GM12878 (cell line): ENCODE data around the gene NDE1. TPM values are rescaled to one million over a fixed set of nuclear protein-coding genes. Genes with fewer than 3 reads are reported as not detected.

Experiments
- ATAC-seq: fragments of 200-7000 bp; cut with Tn5 transposase; 3 replicates; pipeline ENCODE4 v1.9.1; 2020; ENCODE audit warnings: mild to moderate bottlenecking, moderate library complexity
- BruUV-seq: library from RNA; stranded (reverse); fragments of 400-500 nt; replicated peaks from 2 replicates; lab custom pipeline; 2021; lab: Mats Ljungman, UMichigan
- CTCF ChIA-PET: fragments of 300-600 bp; sonication (Branson Sonifier 250); formaldehyde crosslinking; extraction: SDS; loops from one replicate; lab custom pipeline; 2021; ENCODE audit warnings: inconsistent platforms; lab: Yijun Ruan, JAX
- POLR2A ChIA-PET: fragments of 350-600 bp; formaldehyde crosslinking; extraction: SDS; loops from one replicate; lab custom pipeline; 2021; ENCODE audit warnings: inconsistent platforms; lab: Charles Lee
- RAD21 ChIA-PET: fragments of 300-600 bp; sonication (Branson Sonifier 250); formaldehyde crosslinking; loops from one replicate; lab custom pipeline; 2023; ENCODE audit warnings: antibody characterized with exemption; ENCODE audit not compliant: unreplicated experiment; lab: Charles Lee
- SMC1A ChIA-PET: fragments of 300-600 bp; sonication (Branson Sonifier 250); formaldehyde crosslinking; loops from one replicate; lab custom pipeline; 2023; ENCODE audit not compliant: unreplicated experiment, uncharacterized antibody; lab: Charles Lee
- DNase-seq: peaks from one replicate; pipeline ENCODE4 v3.0.0-alpha.2; 2011; ENCODE audit warnings: low read depth, low spot score
- FAIRE-seq: peaks from 3 replicates; lab custom pipeline; 2011; peaks lifted over from hg19 to GRCh38; lab: Jason Lieb, UNC
- H2AFZ ChIP-seq: 2 replicates; pipeline ENCODE4 v1.6.0; 2011; ENCODE audit warnings: low read depth, low read length, control low read depth; ENCODE audit not compliant: control insufficient read depth
- H3K27ac ChIP-seq: 2 replicates; pipeline ENCODE4 v1.5.1; 2011; ENCODE audit warnings: control low read depth; ENCODE audit not compliant: control insufficient read depth, insufficient read depth
- H3K27me3 ChIP-seq, 2 experiments: replicated peaks in 1 of 2; 2 replicates each; pipeline versions ENCODE4 v1.6.0 to v1.6.1; 2011; ENCODE audit warnings: low read length in 1 of 2; ENCODE audit not compliant: control insufficient read depth in 2 of 2, insufficient read depth in 2 of 2
- H3K36me3 ChIP-seq, 2 experiments: 2 replicates each; pipeline ENCODE4 v1.5.1; 2011; ENCODE audit warnings: low read length in 1 of 2; ENCODE audit not compliant: control insufficient read depth in 2 of 2, insufficient read depth in 2 of 2
- H3K4me1 ChIP-seq: 2 replicates; pipeline ENCODE4 v1.6.1; 2011; ENCODE audit warnings: mild to moderate bottlenecking, low read length, moderate library complexity, mixed read lengths; ENCODE audit not compliant: control insufficient read depth, insufficient read depth
- H3K4me2 ChIP-seq: 2 replicates; pipeline ENCODE4 v1.6.0; 2011; ENCODE audit warnings: control low read depth; ENCODE audit not compliant: control insufficient read depth, insufficient read depth
- H3K4me3 ChIP-seq: fragments of 200-600 bp; sonication (generic); 2 replicates; pipeline ENCODE4 v1.5.1; 2016
- H3K79me2 ChIP-seq: 2 replicates; pipeline ENCODE4 v1.6.0; 2011; ENCODE audit warnings: low read length; ENCODE audit not compliant: control insufficient read depth, insufficient read depth
- H3K9ac ChIP-seq: 2 replicates; pipeline ENCODE4 v1.8.0; 2011; ENCODE audit warnings: low read length, control low read depth, mixed read lengths; ENCODE audit not compliant: control insufficient read depth, insufficient read depth
- H3K9me3 ChIP-seq: replicated peaks from 3 replicates; pipeline ENCODE4 v1.5.1; 2011; ENCODE audit warnings: mild to moderate bottlenecking, low read length; ENCODE audit not compliant: control insufficient read depth, insufficient read depth
- H4K20me1 ChIP-seq: 2 replicates; pipeline ENCODE4 v1.6.0; 2011; ENCODE audit not compliant: control insufficient read depth, insufficient read depth
- BRCA1 ChIP-seq: IDR thresholded peaks from 2 replicates; pipeline ENCODE4 v1.6.1; 2011; ENCODE audit warnings: low read depth, low read length, improper control_type of control experiment
- CEBPB ChIP-seq, 2 experiments: fragments of 150-350 bp in 1 of 2; IDR thresholded peaks; 2 replicates each; pipeline ENCODE4 v1.6.1; 2012 to 2014; ENCODE audit warnings: low read depth in 2 of 2, low read length in 2 of 2, borderline replicate concordance in 1 of 2, inconsistent platforms in 1 of 2
- GABPA ChIP-seq: IDR thresholded peaks from 2 replicates; pipeline ENCODE4 v1.6.1; 2014; ENCODE audit warnings: antibody characterized with exemption, low read depth, mild to moderate bottlenecking, inconsistent platforms
- KAT2A ChIP-seq: conservative IDR thresholded peaks from 2 replicates; pipeline ENCODE4 v1.6.1; 2011; ENCODE audit warnings: low read depth, low read length; ENCODE audit not compliant: control insufficient read depth
- KDM1A ChIP-seq: fragments of 200-600 bp; sonication (generic); IDR thresholded peaks from 2 replicates; pipeline ENCODE4 v1.6.1; 2016; ENCODE audit warnings: borderline replicate concordance
- LARP7 ChIP-seq: fragments of 450-650 bp; IDR thresholded peaks from 2 replicates; pipeline ENCODE4 v1.6.1; 2017; ENCODE audit warnings: mild to moderate bottlenecking
- RBBP5 ChIP-seq: fragments of 200-600 bp; sonication (generic); conservative IDR thresholded peaks from 2 replicates; pipeline ENCODE4 v1.6.1; 2016
- RELA ChIP-seq: fragments of 450-650 bp; IDR thresholded peaks from 2 replicates; pipeline ENCODE4 v1.8.0; 2014; ENCODE audit warnings: borderline replicate concordance; ENCODE audit not compliant: partially characterized antibody
- RUNX3 ChIP-seq: IDR thresholded peaks from 2 replicates; pipeline ENCODE4 v1.6.1; 2012; ENCODE audit warnings: low read length, inconsistent platforms
- SRF ChIP-seq, 2 experiments: IDR thresholded peaks; 2 replicates each; pipeline ENCODE4 v1.6.1; 2011; ENCODE audit warnings: low read depth in 2 of 2, low read length in 2 of 2, mild to moderate bottlenecking in 1 of 2, moderate library complexity in 1 of 2
- YY1 ChIP-seq: IDR thresholded peaks from 2 replicates; pipeline ENCODE4 v1.6.1; 2011; ENCODE audit warnings: low read depth, mild to moderate bottlenecking, low read length
- WGBS: methylation state at CpG from one replicate; pipeline ENCODE4 v1.1.6; 2016; ENCODE audit warnings: low lambda C conversion rate; ENCODE audit not compliant: insufficient replicate concordance, insufficient coverage; ENCODE audit errors: missing lambda C conversion rate; 5-methylcytosine and 5-hydroxymethylcytosine counted together
- in situ Hi-C: fragments of 300-500 bp; cut with MboI; formaldehyde crosslinking; loops from 9 replicates; pipeline ENCODE4 v1.14.3; 2018; ENCODE audit warnings: mixed read lengths
- intact Hi-C: fragments of 100-400 bp; cut with micrococcal nuclease; formaldehyde crosslinking; loops from one replicate; pipeline ENCODE4 v1.14.2; 2022; ENCODE audit not compliant: unreplicated experiment
- polyA plus RNA-seq, 11 experiments: library from polyadenylated mRNA; depleted of rRNA in 4 of 11; unstranded in 6 of 11; stranded (reverse) in 5 of 11; fragments of >200 nt; fragmentation: Nextera tagmentation in 4 of 11; fragmentation: Illumina TruSeq in 1 of 11; extraction: Ambion mirVana in 4 of 11; extraction: Trizol in 1 of 11; gene quantifications; 1 replicate in 1 of 11; 2 replicates in 10 of 11; pipeline versions ENCODE4 v1.2.1 to v1.2.3, GENCODE V29; 2011 to 2016; ENCODE audit warnings: inconsistent platforms in 2 of 11, missing spikeins in 2 of 11, low read depth in 1 of 11
- total RNA-seq, 4 experiments: library from RNA; depleted of rRNA in 3 of 4; stranded (reverse); fragments of >200 nt in 3 of 4; fragmentation: Illumina TruSeq in 1 of 4; extraction: Trizol in 1 of 4; gene quantifications; 2 replicates each; pipeline versions ENCODE4 v1.2.1 to v1.2.3, GENCODE V29; 2013 to 2021
- TF ChIP-seq, protein P1 (sequence below): IDR thresholded peaks from 2 replicates; pipeline ENCODE4 v1.6.1; 2012; ENCODE audit warnings: low read depth, low read length, improper control_type of control experiment
- TF ChIP-seq, protein P2 (sequence below): IDR thresholded peaks from 2 replicates; pipeline ENCODE4 v1.6.1; 2012; ENCODE audit warnings: low read depth, low read length, improper control_type of control experiment
- TF ChIP-seq, protein P3 (sequence below): IDR thresholded peaks from 2 replicates; pipeline ENCODE4 v1.6.1; 2011; ENCODE audit warnings: borderline replicate concordance, low read depth, mild to moderate bottlenecking, moderate library complexity, low read length; ENCODE audit not compliant: insufficient read depth, poor library complexity, severe bottlenecking
- TF ChIP-seq, protein P4 (sequence below): IDR thresholded peaks from 2 replicates; pipeline ENCODE4 v1.6.1; 2011; ENCODE audit warnings: borderline replicate concordance, low read depth, mild to moderate bottlenecking, moderate library complexity, mixed read lengths, low read length; ENCODE audit not compliant: insufficient read depth; ENCODE audit errors: extremely low read length

The NDE1 gene
- total and polyA plus RNA-seq, 10 of the 15 experiments (the other 5 are each of a cell fraction or from before 2014, with no cell fraction given) = 5.7 to 148 (median 87.8) TPM

DNA sequence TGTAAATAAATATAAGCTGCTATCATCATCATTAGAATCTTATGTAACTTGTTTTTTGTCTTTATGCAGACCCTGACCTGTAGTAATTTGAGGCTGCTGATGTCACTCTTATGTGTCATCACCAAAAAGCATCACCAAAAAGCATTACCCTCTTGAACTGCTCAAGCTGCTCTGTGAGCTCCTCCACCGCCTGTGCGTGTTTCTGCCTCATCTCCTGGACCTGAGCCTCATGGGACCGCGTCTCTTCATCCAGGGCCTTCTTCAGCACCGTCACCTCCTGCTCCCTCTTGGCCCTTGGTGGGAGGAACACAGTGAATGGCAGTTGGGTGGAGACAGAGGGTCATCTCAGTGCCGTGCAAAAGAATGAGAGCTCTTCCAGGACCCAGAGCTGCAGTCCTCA lies 82.4 kb downstream of the NDE1 start (continued):
- no peak for TF ChIP-seq KAT2A

DNA sequence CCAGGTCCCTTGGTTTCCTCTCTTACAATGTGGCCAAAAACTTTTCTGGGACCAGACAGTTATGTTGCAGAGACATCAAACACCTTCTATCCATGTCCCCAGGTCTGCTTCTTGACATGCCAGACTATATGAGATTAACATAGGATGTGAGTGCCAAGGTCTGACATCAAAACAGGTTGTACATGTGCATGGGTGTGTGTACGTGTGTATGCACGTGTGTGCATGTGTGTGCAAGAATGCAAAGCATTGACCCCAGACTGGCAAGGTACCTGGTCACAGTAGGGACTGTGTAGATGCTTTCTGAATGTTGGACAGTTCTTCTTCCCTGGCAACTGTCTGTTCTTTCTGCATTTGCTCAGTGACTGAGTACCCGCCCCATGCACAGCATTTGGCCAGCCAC lies 85.6 kb downstream of the NDE1 start:
- no peak for FAIRE-seq
- Histone ChIP-seq H3K27ac (no peak overlapping the region), H3K4me3 (no peak overlapping the region), H3K4me2 (no peak overlapping the region), H3K4me1 (no peaks in the 10 kb centered on the region), H3K9me3 (no peaks in the 10 kb centered on the region), H3K9ac (no peak overlapping the region), H4K20me1 (no peaks in the 10 kb centered on the region), H3K27me3 (no peaks in the 10 kb centered on the region), H3K36me3 (no peaks in the 10 kb centered on the region), H2AFZ (no peak overlapping the region), H3K79me2 (no peaks in the 10 kb centered on the region)
- no peak for ATAC-seq
- intact Hi-C loops = no loop called here
- ChIA-PET POLR2A (no interaction called here), RAD21 (no interaction called here), SMC1A (no interaction called here), CTCF (no interaction called here)
- DNase-seq = no peak
- TF ChIP-seq GABPA = no peak
- no peak for TF ChIP-seq RUNX3
- no peak for TF ChIP-seq YY1
- TF ChIP-seq, protein P1, sequence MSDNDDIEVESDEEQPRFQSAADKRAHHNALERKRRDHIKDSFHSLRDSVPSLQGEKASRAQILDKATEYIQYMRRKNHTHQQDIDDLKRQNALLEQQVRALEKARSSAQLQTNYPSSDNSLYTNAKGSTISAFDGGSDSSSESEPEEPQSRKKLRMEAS = no peak
- no peak for TF ChIP-seq KDM1A
- no peak for TF ChIP-seq SRF (IDR thresholded peaks at IDR 0.05; ENCODE audit: low read depth in 2 of 2, low read length in 2 of 2)
- no peak for TF ChIP-seq RELA
- no peak for TF ChIP-seq LARP7
- TF ChIP-seq CEBPB (IDR thresholded peaks at IDR 0.05; ENCODE audit: borderline replicate concordance in 1 of 2, low read depth in 2 of 2, low read length in 2 of 2) = no peak
- TF ChIP-seq, protein P2, sequence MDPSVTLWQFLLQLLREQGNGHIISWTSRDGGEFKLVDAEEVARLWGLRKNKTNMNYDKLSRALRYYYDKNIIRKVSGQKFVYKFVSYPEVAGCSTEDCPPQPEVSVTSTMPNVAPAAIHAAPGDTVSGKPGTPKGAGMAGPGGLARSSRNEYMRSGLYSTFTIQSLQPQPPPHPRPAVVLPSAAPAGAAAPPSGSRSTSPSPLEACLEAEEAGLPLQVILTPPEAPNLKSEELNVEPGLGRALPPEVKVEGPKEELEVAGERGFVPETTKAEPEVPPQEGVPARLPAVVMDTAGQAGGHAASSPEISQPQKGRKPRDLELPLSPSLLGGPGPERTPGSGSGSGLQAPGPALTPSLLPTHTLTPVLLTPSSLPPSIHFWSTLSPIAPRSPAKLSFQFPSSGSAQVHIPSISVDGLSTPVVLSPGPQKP = no peak
- no peak for TF ChIP-seq RBBP5
- TF ChIP-seq BRCA1 = no peak
- TF ChIP-seq, protein P3, sequence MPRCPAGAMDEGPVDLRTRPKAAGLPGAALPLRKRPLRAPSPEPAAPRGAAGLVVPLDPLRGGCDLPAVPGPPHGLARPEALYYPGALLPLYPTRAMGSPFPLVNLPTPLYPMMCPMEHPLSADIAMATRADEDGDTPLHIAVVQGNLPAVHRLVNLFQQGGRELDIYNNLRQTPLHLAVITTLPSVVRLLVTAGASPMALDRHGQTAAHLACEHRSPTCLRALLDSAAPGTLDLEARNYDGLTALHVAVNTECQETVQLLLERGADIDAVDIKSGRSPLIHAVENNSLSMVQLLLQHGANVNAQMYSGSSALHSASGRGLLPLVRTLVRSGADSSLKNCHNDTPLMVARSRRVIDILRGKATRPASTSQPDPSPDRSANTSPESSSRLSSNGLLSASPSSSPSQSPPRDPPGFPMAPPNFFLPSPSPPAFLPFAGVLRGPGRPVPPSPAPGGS = no peak
- TF ChIP-seq, protein P4, sequence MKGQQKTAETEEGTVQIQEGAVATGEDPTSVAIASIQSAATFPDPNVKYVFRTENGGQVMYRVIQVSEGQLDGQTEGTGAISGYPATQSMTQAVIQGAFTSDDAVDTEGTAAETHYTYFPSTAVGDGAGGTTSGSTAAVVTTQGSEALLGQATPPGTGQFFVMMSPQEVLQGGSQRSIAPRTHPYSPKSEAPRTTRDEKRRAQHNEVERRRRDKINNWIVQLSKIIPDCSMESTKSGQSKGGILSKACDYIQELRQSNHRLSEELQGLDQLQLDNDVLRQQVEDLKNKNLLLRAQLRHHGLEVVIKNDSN = no peak
- no TSS peak for BruUV-seq
- WGBS = 33% methylated on average over 3 of the region's 3 CpGs
- in situ Hi-C loops = no loop called here
